HEK293 (cell line): Measurements from ENCODE around the gene CDCA5.

Experiments used
- CTCF ChIA-PET: fragments of 350-600 bp; formaldehyde crosslinking; extraction: SDS; loops from one replicate; lab custom pipeline; 2021; ENCODE audit warnings: antibody characterized with exemption; lab: Yijun Ruan, JAX
- POLR2A ChIA-PET: fragments of 300-600 bp; formaldehyde crosslinking; extraction: SDS; loops from one replicate; lab custom pipeline; 2020; ENCODE audit warnings: antibody characterized with exemption, inconsistent platforms; lab: Yijun Ruan, JAX
- H3K27ac ChIP-seq: fragments of 200-500 bp; sonication (Bioruptor generic); 2 replicates; pipeline ENCODE4 v1.5.1; 2014; ENCODE audit warnings: low read depth, low read length, control low read depth, inconsistent platforms; ENCODE audit errors: extremely low read depth
- H3K36me3 ChIP-seq, 2 experiments: fragments of 200-500 bp in 1 of 2; sonication (Bioruptor generic) in 1 of 2; 1 replicate in 1 of 2; 2 replicates in 1 of 2; pipeline ENCODE4 v1.5.1; 2014 to 2017; ENCODE audit warnings: inconsistent platforms in 2 of 2, low read length in 2 of 2; ENCODE audit not compliant: control insufficient read depth in 2 of 2, insufficient read depth in 1 of 2
- H3K4me1 ChIP-seq: fragments of 200-500 bp; sonication (Bioruptor generic); 2 replicates; pipeline ENCODE4 v1.5.1; 2014; ENCODE audit warnings: mild to moderate bottlenecking, low read length, inconsistent platforms; ENCODE audit not compliant: control insufficient read depth, insufficient read depth
- H3K4me3 ChIP-seq: 2 replicates; pipeline ENCODE4 v1.5.1; 2011; ENCODE audit warnings: low read depth, mild to moderate bottlenecking, control low read depth, low read length, moderate library complexity
- H3K9me3 ChIP-seq: fragments of 200-500 bp; sonication (Bioruptor generic); 2 replicates; pipeline ENCODE4 v1.5.1; 2014; ENCODE audit warnings: low read depth, low read length, inconsistent platforms; ENCODE audit not compliant: control insufficient read depth, insufficient read depth
- IKZF3 ChIP-seq: fragments of 450-650 bp; IDR thresholded peaks from 2 replicates; pipeline ENCODE4 v1.5.0; 2018; ENCODE audit warnings: missing biosample characterization, mild to moderate bottlenecking, missing genetic modification characterization, moderate library complexity
- KLF8 ChIP-seq: fragments of 450-650 bp; formaldehyde crosslinking; IDR thresholded peaks from 2 replicates; pipeline ENCODE4 v1.5.1; 2016; ENCODE audit warnings: missing biosample characterization, missing genetic modification characterization
- SP2 ChIP-seq: fragments of 450-650 bp; formaldehyde crosslinking; IDR thresholded peaks from 2 replicates; pipeline ENCODE4 v1.5.1; 2016; ENCODE audit warnings: missing biosample characterization, missing genetic modification characterization
- SP7 ChIP-seq: fragments of 450-650 bp; formaldehyde crosslinking; IDR thresholded peaks from 2 replicates; pipeline ENCODE4 v1.5.1; 2016; ENCODE audit warnings: missing biosample characterization, missing genetic modification characterization
- TRIM28 ChIP-seq: IDR thresholded peaks from 2 replicates; pipeline ENCODE4 v1.6.1; 2011; ENCODE audit warnings: low read length, control low read depth, borderline replicate concordance
- ZBTB17 ChIP-seq: fragments of 450-650 bp; formaldehyde crosslinking; IDR thresholded peaks from 2 replicates; pipeline ENCODE4 v1.5.1; 2016; ENCODE audit warnings: missing biosample characterization, missing genetic modification characterization
- ZBTB20 ChIP-seq: fragments of 450-650 bp; formaldehyde crosslinking; IDR thresholded peaks from 2 replicates; pipeline ENCODE4 v1.5.1; 2016; ENCODE audit warnings: missing biosample characterization, missing genetic modification characterization
- ZBTB8A ChIP-seq: fragments of 450-650 bp; formaldehyde crosslinking; IDR thresholded peaks from 2 replicates; pipeline ENCODE4 v1.5.1; 2016; ENCODE audit warnings: missing biosample characterization, missing genetic modification characterization
- ZFHX2 ChIP-seq: fragments of 450-650 bp; formaldehyde crosslinking; conservative IDR thresholded peaks from 2 replicates; pipeline ENCODE4 v1.5.1; 2016; ENCODE audit warnings: missing biosample characterization, missing genetic modification characterization
- ZFP69B ChIP-seq: fragments of 450-650 bp; formaldehyde crosslinking; IDR thresholded peaks from 2 replicates; pipeline ENCODE4 v1.5.1; 2016; ENCODE audit warnings: missing biosample characterization, missing genetic modification characterization
- ZNF274 ChIP-seq, 2 experiments: fragments of 200-500 bp in 1 of 2; fragments of 450-650 bp in 1 of 2; sonication (Bioruptor generic) in 1 of 2; formaldehyde crosslinking in 1 of 2; IDR thresholded peaks; 2 replicates each; pipeline versions ENCODE4 v1.5.1 to v1.6.1; 2014 to 2016; ENCODE audit warnings: borderline replicate concordance in 1 of 2, inconsistent platforms in 1 of 2, low read length in 1 of 2, missing biosample characterization in 1 of 2, missing genetic modification characterization in 1 of 2
- ZNF324 ChIP-seq: fragments of 450-650 bp; formaldehyde crosslinking; IDR thresholded peaks from 2 replicates; pipeline ENCODE4 v1.5.1; 2016; ENCODE audit warnings: missing biosample characterization, missing genetic modification characterization
- ZNF335 ChIP-seq: fragments of 450-650 bp; formaldehyde crosslinking; conservative IDR thresholded peaks from 2 replicates; pipeline ENCODE4 v1.5.1; 2016; ENCODE audit warnings: missing biosample characterization, missing genetic modification characterization
- ZNF521 ChIP-seq: fragments of 450-650 bp; formaldehyde crosslinking; IDR thresholded peaks from 2 replicates; pipeline ENCODE4 v1.5.1; 2017; ENCODE audit warnings: missing biosample characterization, mild to moderate bottlenecking, missing genetic modification characterization
- ZNF585B ChIP-seq: fragments of 450-650 bp; formaldehyde crosslinking; IDR thresholded peaks from 2 replicates; pipeline ENCODE4 v1.5.1; 2016; ENCODE audit warnings: missing biosample characterization, missing genetic modification characterization
- ZNF692 ChIP-seq: fragments of 450-650 bp; formaldehyde crosslinking; IDR thresholded peaks from 2 replicates; pipeline ENCODE4 v1.5.1; 2016; ENCODE audit warnings: missing biosample characterization, missing genetic modification characterization
- ZNF76 ChIP-seq: fragments of 450-650 bp; formaldehyde crosslinking; IDR thresholded peaks from 2 replicates; pipeline ENCODE4; 2016; ENCODE audit warnings: low read depth, missing biosample characterization, missing genetic modification characterization, borderline replicate concordance
- ZSCAN30 ChIP-seq: fragments of 450-650 bp; IDR thresholded peaks from 2 replicates; pipeline ENCODE4 v1.5.1; 2018; ENCODE audit warnings: missing biosample characterization, mild to moderate bottlenecking, missing genetic modification characterization, moderate library complexity
- ZXDB ChIP-seq: fragments of 450-650 bp; formaldehyde crosslinking; IDR thresholded peaks from 2 replicates; pipeline ENCODE4 v1.5.1; 2016; ENCODE audit warnings: missing biosample characterization, missing genetic modification characterization
- TF ChIP-seq, protein P1 (sequence below): fragments of 450-650 bp; formaldehyde crosslinking; IDR thresholded peaks from 2 replicates; pipeline ENCODE4 v1.5.1; 2016; ENCODE audit warnings: missing biosample characterization, missing genetic modification characterization
- TF ChIP-seq, protein P2 (sequence below): fragments of 450-650 bp; formaldehyde crosslinking; IDR thresholded peaks from 2 replicates; pipeline ENCODE4 v1.5.1; 2016; ENCODE audit warnings: missing biosample characterization, missing genetic modification characterization
- TF ChIP-seq, protein P3 (sequence below): fragments of 450-650 bp; formaldehyde crosslinking; optimal IDR thresholded peaks from 2 replicates; pipeline ENCODE3; 2016; ENCODE audit warnings: missing biosample characterization, mild to moderate bottlenecking, missing genetic modification characterization
- TF ChIP-seq, protein P4 (sequence below): fragments of 450-650 bp; formaldehyde crosslinking; IDR thresholded peaks from 2 replicates; pipeline ENCODE4 v1.5.1; 2017; ENCODE audit warnings: missing biosample characterization, missing genetic modification characterization

Gene CDCA5

DNA sequence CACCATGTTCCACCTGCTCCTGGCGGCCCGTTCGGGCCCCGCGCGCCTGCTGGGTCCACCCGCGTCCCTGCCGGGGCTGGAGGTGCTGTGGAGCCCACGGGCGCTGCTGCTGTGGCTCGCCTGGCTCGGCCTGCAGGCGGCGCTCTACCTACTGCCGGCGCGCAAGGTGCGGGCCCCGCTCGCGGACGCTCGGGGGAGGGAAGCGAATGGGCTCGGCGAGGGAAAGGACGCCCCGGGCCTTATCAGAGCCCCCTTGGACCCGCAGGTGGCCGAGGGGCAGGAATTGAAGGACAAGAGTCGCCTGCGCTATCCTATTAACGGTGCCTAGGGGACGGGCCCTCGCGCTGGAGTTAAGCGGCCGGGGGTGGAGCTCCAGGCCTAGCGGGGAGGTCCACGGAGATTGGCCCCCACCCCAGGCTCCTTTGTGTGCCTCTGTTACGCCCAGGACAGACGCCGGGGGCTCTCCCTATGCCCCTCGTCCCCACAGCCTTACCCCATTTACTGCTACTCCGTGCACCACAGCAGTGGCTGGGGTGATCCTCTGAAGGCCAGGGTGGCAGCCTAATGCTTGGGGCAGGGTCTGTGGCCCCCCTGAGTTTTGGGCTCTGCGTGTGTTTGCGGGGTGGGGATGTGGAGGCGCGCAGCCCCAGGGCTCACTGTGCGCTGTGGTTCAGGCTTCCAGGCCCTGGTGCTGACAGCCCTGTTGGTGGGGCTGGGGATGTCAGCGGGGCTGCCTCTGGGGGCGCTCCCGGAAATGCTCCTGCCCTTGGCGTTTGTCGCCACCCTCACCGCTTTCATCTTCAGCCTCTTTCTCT, 28.9 kb upstream of the CDCA5 start (continued):
- TF ChIP-seq ZBTB17: no peak
- no peak for TF ChIP-seq ZNF274 (IDR thresholded peaks at IDR 0.05; ENCODE audit: low read length)
- TF ChIP-seq ZNF274 (tag by site-specific recombination; IDR thresholded peaks at IDR 0.05; ENCODE audit: borderline replicate concordance): no peak

GRCh38 chr11:65111744-65112545, 28.1 kb upstream of the CDCA5 start, which contains the start of gene TM7SF2:
TM7SF2 (plus strand) TSS chr11:65111872; CDS start chr11:65112016, 144 bp downstream.
- ChIA-PET POLR2A (interaction anchor here (0.6 to 5.0 kb wide), 26 partner anchors 9 to 809 kb away, joined by 3 to 57 read pairs (median 4); partner anchors contain the start of genes ARL2, CAPN1, CDCA5 and FAU), CTCF (interaction anchor here (0.6 to 4.8 kb wide), 19 partner anchors 9 to 264 kb away, joined by 3 to 110 read pairs (median 3); partner anchors contain the start of genes ARL2, CDC42EP2, FAU and MRPL49)
- Histone ChIP-seq H3K36me3 (peaks cover 0 to 55% of the 10 kb centered on the region in 2 experiments; a peak in 1 of 3 replicates), H3K4me1 (peaks cover 6% of the 10 kb centered on the region), H3K4me3 (peak within 1 kb of the TSS; percentile 67), H3K9me3 (no peaks in the 10 kb centered on the region), H3K27ac (peak within 1 kb of the TSS; percentile 72)
- no peak for TF ChIP-seq ZNF521 (tag by site-specific recombination)
- TF ChIP-seq ZNF585B (tag by site-specific recombination): no peak
- no peak for TF ChIP-seq TRIM28
- peak; percentile 58 for TF ChIP-seq ZFHX2 (tag by site-specific recombination)
- TF ChIP-seq ZFP69B: 0 out of 2 replicates have a peak, but pooled peaks have one; percentile 45
- no peak for TF ChIP-seq ZNF324 (tag by site-specific recombination)
- TF ChIP-seq ZNF76: peak; percentile 73
- TF ChIP-seq, protein P1, sequence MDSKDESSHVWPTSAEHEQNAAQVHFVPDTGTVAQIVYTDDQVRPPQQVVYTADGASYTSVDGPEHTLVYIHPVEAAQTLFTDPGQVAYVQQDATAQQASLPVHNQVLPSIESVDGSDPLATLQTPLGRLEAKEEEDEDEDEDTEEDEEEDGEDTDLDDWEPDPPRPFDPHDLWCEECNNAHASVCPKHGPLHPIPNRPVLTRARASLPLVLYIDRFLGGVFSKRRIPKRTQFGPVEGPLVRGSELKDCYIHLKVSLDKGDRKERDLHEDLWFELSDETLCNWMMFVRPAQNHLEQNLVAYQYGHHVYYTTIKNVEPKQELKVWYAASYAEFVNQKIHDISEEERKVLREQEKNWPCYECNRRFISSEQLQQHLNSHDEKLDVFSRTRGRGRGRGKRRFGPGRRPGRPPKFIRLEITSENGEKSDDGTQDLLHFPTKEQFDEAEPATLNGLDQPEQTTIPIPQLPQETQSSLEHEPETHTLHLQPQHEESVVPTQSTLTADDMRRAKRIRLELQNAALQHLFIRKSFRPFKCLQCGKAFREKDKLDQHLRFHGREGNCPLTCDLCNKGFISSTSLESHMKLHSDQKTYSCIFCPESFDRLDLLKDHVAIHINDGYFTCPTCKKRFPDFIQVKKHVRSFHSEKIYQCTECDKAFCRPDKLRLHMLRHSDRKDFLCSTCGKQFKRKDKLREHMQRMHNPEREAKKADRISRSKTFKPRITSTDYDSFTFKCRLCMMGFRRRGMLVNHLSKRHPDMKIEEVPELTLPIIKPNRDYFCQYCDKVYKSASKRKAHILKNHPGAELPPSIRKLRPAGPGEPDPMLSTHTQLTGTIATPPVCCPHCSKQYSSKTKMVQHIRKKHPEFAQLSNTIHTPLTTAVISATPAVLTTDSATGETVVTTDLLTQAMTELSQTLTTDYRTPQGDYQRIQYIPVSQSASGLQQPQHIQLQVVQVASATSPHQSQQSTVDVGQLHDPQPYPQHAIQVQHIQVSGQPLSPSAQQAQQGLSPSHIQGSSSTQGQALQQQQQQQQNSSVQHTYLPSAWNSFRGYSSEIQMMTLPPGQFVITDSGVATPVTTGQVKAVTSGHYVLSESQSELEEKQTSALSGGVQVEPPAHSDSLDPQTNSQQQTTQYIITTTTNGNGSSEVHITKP: peak; percentile 89
- TF ChIP-seq, protein P2, sequence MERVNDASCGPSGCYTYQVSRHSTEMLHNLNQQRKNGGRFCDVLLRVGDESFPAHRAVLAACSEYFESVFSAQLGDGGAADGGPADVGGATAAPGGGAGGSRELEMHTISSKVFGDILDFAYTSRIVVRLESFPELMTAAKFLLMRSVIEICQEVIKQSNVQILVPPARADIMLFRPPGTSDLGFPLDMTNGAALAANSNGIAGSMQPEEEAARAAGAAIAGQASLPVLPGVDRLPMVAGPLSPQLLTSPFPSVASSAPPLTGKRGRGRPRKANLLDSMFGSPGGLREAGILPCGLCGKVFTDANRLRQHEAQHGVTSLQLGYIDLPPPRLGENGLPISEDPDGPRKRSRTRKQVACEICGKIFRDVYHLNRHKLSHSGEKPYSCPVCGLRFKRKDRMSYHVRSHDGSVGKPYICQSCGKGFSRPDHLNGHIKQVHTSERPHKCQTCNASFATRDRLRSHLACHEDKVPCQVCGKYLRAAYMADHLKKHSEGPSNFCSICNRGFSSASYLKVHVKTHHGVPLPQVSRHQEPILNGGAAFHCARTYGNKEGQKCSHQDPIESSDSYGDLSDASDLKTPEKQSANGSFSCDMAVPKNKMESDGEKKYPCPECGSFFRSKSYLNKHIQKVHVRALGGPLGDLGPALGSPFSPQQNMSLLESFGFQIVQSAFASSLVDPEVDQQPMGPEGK: peak; percentile 87
- TF ChIP-seq ZXDB (tag by site-specific recombination): peak; percentile 64
- peak; percentile 49; the same call in 1 of the 2 replicates for TF ChIP-seq SP7
- peak; percentile 53 for TF ChIP-seq ZBTB20 (tag by site-specific recombination)
- peak; percentile 78 for TF ChIP-seq IKZF3 (tag by site-specific recombination)
- peak; percentile 87 for TF ChIP-seq SP2
- TF ChIP-seq, protein P3, sequence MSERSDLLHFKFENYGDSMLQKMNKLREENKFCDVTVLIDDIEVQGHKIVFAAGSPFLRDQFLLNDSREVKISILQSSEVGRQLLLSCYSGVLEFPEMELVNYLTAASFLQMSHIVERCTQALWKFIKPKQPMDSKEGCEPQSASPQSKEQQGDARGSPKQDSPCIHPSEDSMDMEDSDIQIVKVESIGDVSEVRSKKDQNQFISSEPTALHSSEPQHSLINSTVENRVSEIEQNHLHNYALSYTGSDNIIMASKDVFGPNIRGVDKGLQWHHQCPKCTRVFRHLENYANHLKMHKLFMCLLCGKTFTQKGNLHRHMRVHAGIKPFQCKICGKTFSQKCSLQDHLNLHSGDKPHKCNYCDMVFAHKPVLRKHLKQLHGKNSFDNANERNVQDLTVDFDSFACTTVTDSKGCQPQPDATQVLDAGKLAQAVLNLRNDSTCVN (tag by site-specific recombination): peak; percentile 41
- no peak for TF ChIP-seq KLF8 (tag by site-specific recombination)
- TF ChIP-seq ZSCAN30 (tag by site-specific recombination): peak; percentile 57; the same call in 1 of the 2 replicates
- TF ChIP-seq ZNF335 (tag by site-specific recombination): peak; percentile 72
- TF ChIP-seq ZBTB8A: peak; percentile 65; the same call in 1 of the 2 replicates
- peak; percentile 16; the same call in 1 of the 2 replicates for TF ChIP-seq ZNF692 (tag by site-specific recombination)
- TF ChIP-seq, protein P4, sequence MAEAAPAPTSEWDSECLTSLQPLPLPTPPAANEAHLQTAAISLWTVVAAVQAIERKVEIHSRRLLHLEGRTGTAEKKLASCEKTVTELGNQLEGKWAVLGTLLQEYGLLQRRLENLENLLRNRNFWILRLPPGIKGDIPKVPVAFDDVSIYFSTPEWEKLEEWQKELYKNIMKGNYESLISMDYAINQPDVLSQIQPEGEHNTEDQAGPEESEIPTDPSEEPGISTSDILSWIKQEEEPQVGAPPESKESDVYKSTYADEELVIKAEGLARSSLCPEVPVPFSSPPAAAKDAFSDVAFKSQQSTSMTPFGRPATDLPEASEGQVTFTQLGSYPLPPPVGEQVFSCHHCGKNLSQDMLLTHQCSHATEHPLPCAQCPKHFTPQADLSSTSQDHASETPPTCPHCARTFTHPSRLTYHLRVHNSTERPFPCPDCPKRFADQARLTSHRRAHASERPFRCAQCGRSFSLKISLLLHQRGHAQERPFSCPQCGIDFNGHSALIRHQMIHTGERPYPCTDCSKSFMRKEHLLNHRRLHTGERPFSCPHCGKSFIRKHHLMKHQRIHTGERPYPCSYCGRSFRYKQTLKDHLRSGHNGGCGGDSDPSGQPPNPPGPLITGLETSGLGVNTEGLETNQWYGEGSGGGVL (tag by site-specific recombination): peak; percentile 47
